SJCRH30 (cell line): ENCODE measurements around the gene EYA2. TPM values are rescaled to one million over a fixed set of nuclear protein-coding genes. Genes with fewer than 3 reads are reported as not detected.
"Not testable (repeated sequence)": the region's sequence is repeated elsewhere in the genome, so short reads cannot be mapped to it uniquely, and the experiment has no call there.

Experiments used
- DNase-seq, 2 experiments: peaks; one replicate each; pipeline ENCODE4 v3.0.0-alpha.2; 2015 to 2020
- H3K27ac ChIP-seq: fragments of 250-450 bp; sonication (Bioruptor Pico); 2 replicates; pipeline ENCODE4 v1.5.1; 2020; ENCODE audit warnings: mild to moderate bottlenecking, moderate library complexity
- H3K27me3 ChIP-seq: fragments of 250-450 bp; sonication (Bioruptor Pico); 2 replicates; pipeline ENCODE4 v1.5.1; 2020; ENCODE audit warnings: mild to moderate bottlenecking, moderate library complexity
- H3K36me3 ChIP-seq: fragments of 250-450 bp; sonication (Bioruptor Pico); 2 replicates; pipeline ENCODE4 v1.5.1; 2020; ENCODE audit warnings: mild to moderate bottlenecking, moderate library complexity
- H3K4me1 ChIP-seq: fragments of 250-450 bp; sonication (Bioruptor Pico); 2 replicates; pipeline ENCODE4 v1.5.1; 2020; ENCODE audit warnings: mild to moderate bottlenecking, moderate library complexity
- H3K4me3 ChIP-seq: fragments of 250-450 bp; sonication (Bioruptor Pico); 2 replicates; pipeline ENCODE4 v1.5.1; 2020; ENCODE audit warnings: mild to moderate bottlenecking, moderate library complexity
- H3K9me3 ChIP-seq: fragments of 250-450 bp; sonication (Bioruptor Pico); replicated peaks from 2 replicates; pipeline ENCODE4 v1.5.1; 2020; ENCODE audit warnings: mild to moderate bottlenecking, moderate library complexity
- total RNA-seq: library from RNA; depleted of rRNA; stranded (reverse); fragments of >200 nt; shearing (Covaris generic); gene quantifications from 2 replicates; pipeline ENCODE4 v1.2.3, GENCODE V29; 2014

The EYA2 gene
- total RNA-seq, 1 experiment from 2014 or later: 63.2 TPM

- DNase-seq: no peak
- Histone ChIP-seq H3K9me3 (0 out of 2 replicates have a peak, but pooled peaks cover 3% of the 10 kb centered on the region), H3K4me1 (peaks cover 7% of the 10 kb centered on the region), H3K27ac (no peak overlapping the region), H3K27me3 (no peaks in the 10 kb centered on the region), H3K36me3 (peaks cover 6% of the 10 kb centered on the region), H3K4me3 (no peak overlapping the region)
These were observed 9.3 kb downstream of the EYA2 start for GRCh38 chr20:46903937-46904336.

GRCh38 chr20:46905364-46906125 lies 10.9 kb downstream of the EYA2 start:
- no peaks in the 10 kb centered on the region for H3K27me3 ChIP-seq
- H3K4me3 ChIP-seq: no peak overlapping the region
- 0 out of 2 replicates have a peak, but pooled peaks cover 3% of the 10 kb centered on the region for H3K9me3 ChIP-seq
- H3K36me3 ChIP-seq: peaks cover 6% of the 10 kb centered on the region
- peaks cover 7% of the 10 kb centered on the region for H3K4me1 ChIP-seq
- DNase-seq: no peak
- H3K27ac ChIP-seq: no peak overlapping the region

DNA sequence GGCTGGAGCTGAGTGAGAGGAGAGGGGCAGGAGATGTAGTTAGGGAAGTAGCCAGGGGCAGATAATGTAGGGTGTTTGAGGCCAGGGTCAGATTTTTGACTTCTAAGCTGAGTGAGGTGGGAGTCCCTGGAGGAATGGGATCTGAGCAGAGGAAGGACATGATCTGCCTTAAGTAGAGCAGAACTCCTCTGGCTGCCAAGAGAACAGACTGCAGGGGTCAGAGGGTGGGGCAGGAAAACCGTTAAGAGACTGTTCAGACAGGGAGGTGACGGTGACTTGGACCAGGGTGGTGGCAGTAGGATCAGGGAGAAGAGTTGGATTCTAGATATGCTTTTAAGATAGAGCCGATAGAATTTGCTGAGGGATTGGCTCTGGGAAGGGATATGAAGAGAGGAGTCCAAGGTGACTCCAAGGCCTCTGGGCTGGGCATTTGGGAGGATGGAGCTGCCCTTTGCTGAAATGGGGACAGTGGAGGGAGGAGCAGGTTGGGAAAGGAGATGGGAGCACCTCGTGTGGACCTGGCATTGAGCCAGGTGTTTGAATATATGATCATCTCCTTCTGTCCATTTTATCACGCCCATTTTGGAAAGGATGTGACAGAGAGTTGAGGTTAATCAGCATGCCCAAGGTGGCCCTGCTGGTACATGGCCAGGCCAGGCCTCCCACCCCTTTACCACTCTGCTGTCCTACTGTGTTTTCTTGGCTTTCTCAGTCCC lies 18.8 kb downstream of the EYA2 start:
- Histone ChIP-seq H3K4me1 (no peaks in the 10 kb centered on the region), H3K36me3 (peaks cover 13% of the 10 kb centered on the region), H3K4me3 (no peak overlapping the region), H3K27ac (no peak overlapping the region), H3K27me3 (no peaks in the 10 kb centered on the region), H3K9me3 (peaks cover under 1% of the 10 kb centered on the region; the same call in 1 of the 2 replicates)
- no peak for DNase-seq

- Histone ChIP-seq H3K9me3 (peaks cover 8% of the 10 kb centered on the region; the same call in 1 of the 2 replicates), H3K27me3 (no peaks in the 10 kb centered on the region), H3K36me3 (peaks cover 13% of the 10 kb centered on the region), H3K4me3 (no peak overlapping the region), H3K4me1 (no peaks in the 10 kb centered on the region), H3K27ac (no peak overlapping the region)
- DNase-seq: no peak
These were observed 20.2 kb downstream of the EYA2 start for GRCh38 chr20:46914789-46915379.

GRCh38 chr20:46915575-46916257 lies 21.1 kb downstream of the EYA2 start:
- H3K4me3 ChIP-seq: no peak overlapping the region
- H3K9me3 ChIP-seq: peaks cover 8% of the 10 kb centered on the region; the same call in 1 of the 2 replicates
- H3K27ac ChIP-seq: no peak overlapping the region
- H3K27me3 ChIP-seq: no peaks in the 10 kb centered on the region
- no peaks in the 10 kb centered on the region for H3K4me1 ChIP-seq
- peaks cover 13% of the 10 kb centered on the region for H3K36me3 ChIP-seq
- DNase-seq: no peak

DNA sequence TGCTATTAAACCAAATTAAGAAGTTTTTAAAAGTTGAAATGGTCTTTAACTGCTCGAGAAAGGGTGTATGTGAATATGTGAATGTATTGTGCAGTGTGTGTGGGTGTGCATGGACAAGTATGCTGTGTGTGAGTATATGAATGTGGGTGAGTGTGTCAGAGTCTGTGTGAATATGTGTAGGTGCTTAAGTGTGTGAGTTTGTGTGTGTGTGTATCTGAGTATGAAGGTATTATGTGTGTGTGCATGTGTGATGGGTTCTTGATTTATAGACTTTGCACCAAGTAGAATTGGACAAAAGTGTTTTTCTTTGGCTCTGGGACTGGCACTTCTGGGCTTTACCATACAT lies 21.6 kb downstream of the EYA2 start:
- Histone ChIP-seq H3K36me3 (peaks cover 13% of the 10 kb centered on the region), H3K4me1 (no peaks in the 10 kb centered on the region), H3K9me3 (peaks cover 8% of the 10 kb centered on the region; the same call in 1 of the 2 replicates), H3K27me3 (no peaks in the 10 kb centered on the region), H3K27ac (no peak overlapping the region), H3K4me3 (no peak overlapping the region)
- no peak for DNase-seq

DNA sequence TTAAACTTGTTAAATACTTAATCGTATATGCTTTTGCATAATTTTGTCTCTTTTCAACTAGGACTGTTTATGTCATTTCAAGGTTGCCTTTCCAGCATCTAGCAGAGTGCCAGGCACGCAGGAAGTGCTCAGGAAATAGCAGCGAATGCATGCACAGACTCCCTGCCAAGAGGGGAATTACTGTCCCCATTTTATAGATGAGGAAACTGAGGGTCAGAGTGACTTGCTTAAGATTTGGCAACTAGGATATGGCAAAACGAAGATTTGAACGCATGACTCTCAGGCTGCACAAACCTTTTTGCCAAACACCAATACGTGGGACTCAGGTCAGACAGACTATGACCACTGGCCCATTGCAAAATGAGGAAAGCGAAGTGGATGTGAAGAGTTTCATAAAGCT lies 22.5 kb downstream of the EYA2 start:
- DNase-seq: no peak
- Histone ChIP-seq H3K9me3 (peaks cover 8% of the 10 kb centered on the region; the same call in 1 of the 2 replicates), H3K4me3 (no peak overlapping the region), H3K4me1 (no peaks in the 10 kb centered on the region), H3K27me3 (no peaks in the 10 kb centered on the region), H3K36me3 (peaks cover 13% of the 10 kb centered on the region), H3K27ac (no peak overlapping the region)

DNA sequence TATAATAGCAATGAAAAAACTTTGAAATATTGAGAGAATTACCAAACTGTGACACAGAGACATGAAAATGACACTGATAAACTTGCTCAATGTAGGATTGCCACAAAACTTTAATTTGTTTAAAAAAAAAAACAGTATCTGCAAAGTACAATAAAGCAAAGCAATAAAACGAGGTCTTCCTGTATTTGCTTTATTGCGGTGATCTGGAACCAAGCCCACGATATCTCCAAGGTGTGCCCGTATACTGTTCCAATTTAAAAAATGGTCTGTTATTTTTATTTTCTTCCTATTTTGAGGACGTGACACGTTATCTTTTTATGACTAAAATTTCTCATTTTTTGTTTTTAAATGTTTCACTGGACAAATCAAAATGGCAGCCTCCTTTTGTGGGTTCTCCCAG lies 25.5 kb downstream of the EYA2 start:
- Histone ChIP-seq H3K36me3 (peaks cover 6% of the 10 kb centered on the region), H3K4me1 (no peaks in the 10 kb centered on the region), H3K4me3 (no peak overlapping the region), H3K27ac (no peak overlapping the region), H3K9me3 (peaks cover 8% of the 10 kb centered on the region; the same call in 1 of the 2 replicates), H3K27me3 (no peaks in the 10 kb centered on the region)
- no peak for DNase-seq

DNA sequence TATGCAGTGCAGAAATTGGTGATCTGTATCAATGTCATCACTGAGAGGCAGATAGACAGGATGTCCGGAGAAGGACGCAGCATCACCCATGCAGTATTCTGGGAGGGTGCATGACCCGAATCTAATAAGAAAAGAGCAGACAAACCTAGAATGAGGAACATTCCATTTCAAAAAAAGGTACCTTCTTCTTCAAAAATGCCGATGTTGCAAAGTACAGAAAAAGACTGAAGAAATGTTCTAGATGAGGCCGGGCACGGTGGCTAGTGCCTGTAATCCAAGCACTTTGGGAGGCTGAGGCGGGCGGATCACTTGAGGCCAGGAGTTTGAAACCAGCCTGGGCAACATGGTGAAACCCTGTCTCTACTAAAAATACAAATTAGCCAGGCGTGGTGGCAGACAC lies 28.2 kb downstream of the EYA2 start:
- not testable (repeated sequence) for DNase-seq, H3K36me3 ChIP-seq, H3K27me3 ChIP-seq, H3K27ac ChIP-seq, H3K9me3 ChIP-seq, H3K4me1 ChIP-seq, H3K4me3 ChIP-seq

- Histone ChIP-seq H3K4me3 (no peak overlapping the region), H3K27ac (no peak overlapping the region), H3K9me3 (peaks cover 7% of the 10 kb centered on the region; the same call in 1 of the 2 replicates), H3K27me3 (no peaks in the 10 kb centered on the region), H3K4me1 (no peaks in the 10 kb centered on the region), H3K36me3 (no peaks in the 10 kb centered on the region)
- DNase-seq: no peak
These were observed 28.9 kb downstream of the EYA2 start for GRCh38 chr20:46923550-46923949.

DNA sequence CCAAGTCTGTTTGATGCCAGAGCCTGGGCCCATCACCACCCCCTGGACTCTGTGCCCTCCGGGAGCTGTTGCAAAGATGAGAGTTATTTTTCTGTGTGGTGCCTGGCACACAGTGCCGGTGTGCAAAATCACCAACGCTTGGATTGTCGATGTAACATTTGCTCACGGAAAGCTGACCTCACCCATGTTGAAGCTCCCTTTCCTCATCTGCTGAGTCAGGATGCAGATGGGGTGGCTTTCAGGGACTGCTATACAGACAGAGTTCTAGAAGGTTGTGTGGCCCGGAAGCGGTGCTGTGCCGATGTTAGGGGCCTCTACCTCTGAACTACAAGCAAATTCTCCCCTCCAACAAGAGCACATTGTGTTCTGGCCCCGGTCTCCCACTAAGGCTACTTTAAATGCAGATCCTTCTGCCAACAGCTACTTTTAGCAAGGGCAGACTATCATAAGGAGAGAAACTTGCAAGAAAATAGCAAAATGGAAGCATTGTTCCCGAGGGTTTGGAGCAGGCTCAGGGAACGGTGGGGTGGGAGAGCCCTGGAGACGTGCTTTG lies 34.0 kb downstream of the EYA2 start:
- no peaks in the 10 kb centered on the region for H3K27me3 ChIP-seq
- H3K4me1 ChIP-seq: no peaks in the 10 kb centered on the region
- H3K9me3 ChIP-seq: no peaks in the 10 kb centered on the region
- no peak overlapping the region for H3K4me3 ChIP-seq
- H3K36me3 ChIP-seq: peaks cover 3% of the 10 kb centered on the region; the same call in 1 of the 2 replicates
- DNase-seq: no peak
- H3K27ac ChIP-seq: no peak overlapping the region

DNA sequence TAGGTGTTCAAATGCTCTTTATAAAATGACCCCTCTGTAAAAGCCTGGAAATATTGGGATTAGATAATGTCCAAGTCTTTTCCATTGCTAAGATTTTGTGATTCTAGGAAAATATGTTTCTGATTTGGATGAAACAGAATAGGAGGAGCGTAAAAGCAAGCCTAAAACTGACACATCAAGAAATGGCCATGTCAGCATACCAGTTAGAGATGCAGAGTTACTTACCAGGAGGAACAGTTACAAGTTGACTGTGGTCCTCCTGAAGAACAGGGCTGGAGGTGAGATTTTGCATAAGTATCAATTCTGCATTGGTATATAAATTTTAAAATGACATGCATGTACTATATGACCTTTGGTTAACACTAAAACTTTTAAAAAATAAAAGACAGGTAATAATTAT lies 35.3 kb downstream of the EYA2 start:
- DNase-seq: no peak
- Histone ChIP-seq H3K36me3 (peaks cover 3% of the 10 kb centered on the region; the same call in 1 of the 2 replicates), H3K27ac (no peak overlapping the region), H3K4me3 (no peak overlapping the region), H3K9me3 (no peaks in the 10 kb centered on the region), H3K4me1 (no peaks in the 10 kb centered on the region), H3K27me3 (no peaks in the 10 kb centered on the region)

- DNase-seq: no peak
- peaks cover 3% of the 10 kb centered on the region; the same call in 1 of the 2 replicates for H3K36me3 ChIP-seq
- H3K27me3 ChIP-seq: no peaks in the 10 kb centered on the region
- no peaks in the 10 kb centered on the region for H3K9me3 ChIP-seq
- no peak overlapping the region for H3K27ac ChIP-seq
- no peaks in the 10 kb centered on the region for H3K4me1 ChIP-seq
- H3K4me3 ChIP-seq: no peak overlapping the region
These were observed 36.1 kb downstream of the EYA2 start for GRCh38 chr20:46930640-46931339.

DNA sequence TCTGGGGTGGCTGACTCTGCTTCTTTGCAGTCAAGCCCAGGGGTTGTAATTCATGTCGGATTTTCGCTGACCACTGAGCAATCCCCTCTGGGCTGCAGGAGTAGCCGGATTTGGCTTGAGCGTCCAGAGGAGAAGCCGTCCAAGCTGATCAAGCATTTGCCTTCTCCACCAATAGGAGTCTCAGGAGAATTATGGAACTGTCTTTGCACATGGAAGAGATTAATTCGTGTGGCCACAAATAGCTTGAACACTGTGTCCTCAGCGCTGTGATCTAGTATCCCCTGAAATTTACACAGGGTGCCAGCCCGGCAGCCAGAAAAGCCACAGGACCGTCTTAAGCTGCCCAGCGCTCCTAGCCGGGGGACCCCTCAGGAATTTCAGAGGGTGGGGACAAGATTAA lies 37.1 kb downstream of the EYA2 start:
- H3K4me3 ChIP-seq: no peak overlapping the region
- no peaks in the 10 kb centered on the region for H3K9me3 ChIP-seq
- no peak for DNase-seq
- H3K36me3 ChIP-seq: peaks cover 3% of the 10 kb centered on the region; the same call in 1 of the 2 replicates
- H3K27me3 ChIP-seq: no peaks in the 10 kb centered on the region
- H3K4me1 ChIP-seq: no peaks in the 10 kb centered on the region
- H3K27ac ChIP-seq: no peak overlapping the region
